NCI-H446 treated with DMSO at 0.1 percent for 48 hours (cell line): Measurements from ENCODE around the gene CACNA2D1.
"Not testable (repeated sequence)": the region's sequence is repeated elsewhere in the genome, so short reads cannot be mapped to it uniquely, and the experiment has no call there.

Source experiments
- DNase-seq: peaks from one replicate; lab custom pipeline; 2025; lab: John Stamatoyannopoulos, UW

CACNA2D1 gene

DNA sequence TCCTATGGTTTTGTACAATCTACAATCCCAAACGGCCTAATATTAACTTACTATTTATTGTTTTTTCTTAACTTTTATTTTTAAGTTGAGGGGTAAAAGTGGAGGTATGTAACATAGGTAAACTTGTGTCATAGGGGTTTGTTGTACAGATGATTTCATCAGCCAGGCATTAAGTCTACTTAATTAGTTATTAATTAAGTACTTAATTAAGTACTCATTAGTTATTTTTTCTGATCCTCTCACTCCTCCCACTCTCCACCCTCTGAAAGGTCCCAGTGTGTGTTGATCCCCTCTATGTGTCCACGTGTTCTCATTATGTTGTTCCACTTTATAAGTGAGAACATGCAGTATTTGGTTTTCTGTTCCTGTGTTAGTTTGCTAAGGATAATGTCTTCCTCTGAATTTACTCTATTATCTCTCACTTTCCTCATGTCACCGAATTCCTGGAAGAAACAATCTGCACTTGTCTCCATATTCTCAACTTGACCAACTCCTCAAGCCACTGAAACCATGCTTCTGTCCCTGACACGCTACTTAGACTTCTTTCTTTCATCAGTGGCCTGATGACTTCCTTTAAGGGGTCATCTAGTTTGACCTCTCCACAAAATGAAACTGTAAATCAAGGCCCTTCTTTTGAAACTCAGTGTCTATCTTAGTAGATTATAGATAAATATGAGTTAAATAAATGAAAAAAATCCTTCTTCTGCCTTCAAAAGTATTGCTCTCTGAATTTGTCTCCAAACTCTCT is 9.1 kb downstream of the CACNA2D1 start:
- DNase-seq, result no peak

DNA sequence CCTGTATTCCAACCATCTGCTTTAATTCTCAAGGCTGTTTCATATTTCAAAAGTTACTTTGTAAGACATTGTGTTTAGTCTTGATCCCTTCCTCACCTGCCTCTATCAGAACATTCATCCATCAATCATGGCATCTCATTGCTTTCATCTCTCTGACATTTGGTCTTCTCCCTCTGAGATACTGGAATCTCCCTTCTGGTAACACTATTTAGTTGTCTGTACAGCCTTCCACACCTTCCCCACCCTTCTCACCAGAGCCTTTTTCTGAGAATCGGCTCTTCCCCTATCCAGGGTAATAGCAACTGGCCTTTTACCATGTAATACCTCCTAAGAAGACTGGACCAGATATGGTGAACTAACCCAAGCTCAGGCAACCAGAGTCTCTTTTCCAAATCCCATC is 10.1 kb downstream of the CACNA2D1 start:
- DNase-seq, result no peak

DNA sequence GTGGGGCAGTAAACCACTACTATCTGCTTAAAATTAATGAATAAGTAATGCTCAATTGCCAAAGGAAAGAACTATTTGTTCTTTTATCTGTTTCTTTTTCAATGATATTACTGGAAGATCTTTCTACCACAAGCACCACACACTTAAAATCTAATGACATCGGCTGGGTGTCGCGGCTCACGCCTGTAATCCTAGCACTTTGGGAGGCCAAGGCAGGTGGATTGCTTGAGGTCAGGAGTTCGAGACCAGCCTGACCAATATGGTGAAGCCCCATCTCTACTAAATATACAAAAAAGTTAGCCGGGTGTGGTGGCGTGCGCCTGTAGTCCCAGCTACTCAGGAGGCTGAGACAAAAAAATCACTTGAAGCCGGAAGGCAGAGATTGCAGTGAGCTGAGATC is 10.8 kb downstream of the CACNA2D1 start:
- DNase-seq, result not testable (repeated sequence)

DNA sequence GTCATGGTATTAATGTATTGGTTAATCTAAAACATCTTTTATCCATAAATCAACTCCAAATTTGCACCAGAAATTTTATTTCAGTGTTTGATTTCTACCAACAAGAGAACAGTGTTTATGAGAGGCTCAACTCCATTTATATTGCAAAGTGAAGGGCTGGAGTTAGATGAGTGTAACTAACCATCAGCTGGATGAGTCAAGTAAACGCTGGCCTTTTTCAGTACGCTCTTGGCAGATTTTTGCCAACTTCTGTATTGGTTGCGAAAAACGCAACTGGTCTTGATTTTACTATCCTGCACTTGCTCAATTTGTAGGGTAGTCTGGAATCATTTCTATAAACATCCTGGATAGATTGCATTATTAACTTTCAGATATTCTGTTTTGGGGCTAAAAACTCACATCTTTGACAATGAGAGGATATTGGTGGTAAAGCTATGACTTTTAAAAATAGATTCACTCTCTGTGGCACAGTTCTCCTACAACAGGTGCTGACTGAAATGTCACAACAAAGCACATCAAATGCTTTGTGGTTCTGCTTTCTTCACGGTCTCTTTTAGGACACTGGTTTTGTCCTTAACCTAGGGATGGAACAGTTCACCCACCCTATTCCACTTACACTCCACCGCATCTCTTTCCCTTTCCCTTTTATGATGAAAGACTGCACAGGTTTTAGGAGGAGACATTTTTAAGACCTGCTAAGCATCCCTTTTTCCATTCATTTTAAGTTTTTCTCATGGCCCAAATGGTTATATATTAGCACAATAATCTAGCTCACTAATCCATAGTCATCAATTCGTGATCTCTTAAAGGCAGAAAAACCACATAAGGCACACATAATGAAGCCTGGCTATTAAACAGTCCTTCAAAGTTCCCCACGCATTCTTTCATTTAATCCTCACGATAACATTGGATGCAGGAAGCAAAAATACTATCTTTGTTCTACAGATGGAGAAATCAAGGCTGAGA is 12.8 kb downstream of the CACNA2D1 start:
- no peak for DNase-seq

DNA sequence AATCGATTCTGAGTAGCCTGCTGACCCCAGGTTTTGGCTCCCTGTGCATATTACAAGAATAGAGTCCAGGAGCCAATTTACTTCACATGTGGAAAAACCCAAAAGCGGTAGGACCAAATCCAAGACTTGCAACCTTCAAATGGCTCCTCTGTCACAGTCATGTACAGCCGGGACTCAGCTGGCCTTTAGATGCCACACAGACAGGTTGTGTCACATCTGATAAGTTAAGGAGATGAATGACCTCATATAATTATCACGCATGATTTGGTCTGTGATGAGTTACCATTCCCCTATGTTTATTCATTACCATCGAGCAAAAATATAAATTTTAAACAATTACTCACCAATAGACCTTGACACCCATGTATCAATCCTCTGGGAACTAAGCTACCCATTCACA is 14.2 kb downstream of the CACNA2D1 start:
- DNase-seq, result no peak

DNA sequence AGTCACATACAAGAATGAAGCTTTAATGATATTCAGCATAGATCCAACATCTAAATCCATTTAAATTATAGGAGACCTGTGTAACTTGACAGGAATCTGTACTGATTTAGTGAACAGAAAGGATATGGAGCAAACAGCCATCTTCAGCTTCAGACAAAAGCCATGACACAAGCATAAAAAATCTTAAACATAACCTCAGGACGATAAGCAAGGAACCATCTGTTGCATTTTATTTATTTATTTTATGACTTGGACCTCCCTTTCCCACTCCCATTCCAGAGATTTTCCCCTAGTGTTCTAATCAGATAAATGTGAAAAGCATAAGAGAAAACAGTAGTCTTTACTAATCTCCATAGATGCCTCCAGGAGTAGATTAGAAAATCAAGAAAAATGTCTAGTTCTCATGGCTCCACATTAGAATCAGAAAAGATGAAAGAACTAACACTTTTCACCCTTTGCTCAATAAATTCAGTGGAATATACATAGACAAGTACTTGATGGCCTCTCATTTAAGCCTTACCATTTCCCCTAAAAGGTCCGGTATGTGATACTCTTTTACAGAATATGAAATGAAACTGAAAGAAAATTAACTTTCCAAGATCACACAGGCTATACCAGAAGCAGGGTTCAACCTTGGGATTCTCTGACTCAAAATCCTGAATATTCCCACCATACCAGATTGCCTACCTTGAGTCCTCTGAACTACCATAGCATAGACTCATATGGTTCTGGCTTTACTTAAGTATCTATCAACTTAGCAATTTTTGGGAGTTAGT is 15.2 kb downstream of the CACNA2D1 start:
- DNase-seq, result no peak

DNA sequence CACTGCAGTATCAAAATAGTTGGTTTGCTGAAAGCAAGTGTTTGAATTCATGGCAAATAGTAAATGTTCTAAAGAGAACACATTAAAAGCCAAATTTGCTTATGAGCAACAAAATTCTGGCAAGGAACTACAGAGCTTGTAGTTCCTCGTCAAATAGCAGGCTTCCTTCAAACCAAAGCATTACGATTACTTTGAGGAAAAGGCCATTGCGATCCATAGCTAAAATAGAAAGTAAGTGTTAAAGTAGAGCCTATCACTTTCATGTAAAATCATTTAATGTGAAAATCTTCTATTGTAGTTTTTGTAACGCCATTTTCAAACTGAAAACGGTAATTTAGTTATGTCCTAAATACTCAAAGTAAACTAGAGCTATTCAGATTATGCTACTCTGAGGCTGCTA is 20.1 kb downstream of the CACNA2D1 start:
- no peak for DNase-seq

DNA sequence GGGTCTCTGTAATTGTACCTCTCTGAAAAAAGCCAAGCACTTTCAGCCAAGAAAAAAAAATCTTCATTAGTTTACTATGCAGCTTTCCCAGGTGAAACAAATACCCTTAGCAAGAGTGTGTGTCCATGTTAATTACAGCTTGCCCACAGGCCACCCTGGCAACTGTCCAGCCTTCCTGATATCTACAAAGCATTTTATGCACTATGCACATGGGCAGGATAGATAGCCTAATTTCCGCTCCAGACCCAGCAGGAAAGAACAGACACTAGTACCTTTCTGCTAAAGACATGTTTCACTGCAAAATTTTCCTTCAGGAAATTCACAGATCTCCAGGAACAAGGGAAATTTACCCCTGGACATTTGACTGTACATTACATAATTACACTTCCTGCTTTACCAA is 24.4 kb downstream of the CACNA2D1 start:
- DNase-seq, result no peak

DNA sequence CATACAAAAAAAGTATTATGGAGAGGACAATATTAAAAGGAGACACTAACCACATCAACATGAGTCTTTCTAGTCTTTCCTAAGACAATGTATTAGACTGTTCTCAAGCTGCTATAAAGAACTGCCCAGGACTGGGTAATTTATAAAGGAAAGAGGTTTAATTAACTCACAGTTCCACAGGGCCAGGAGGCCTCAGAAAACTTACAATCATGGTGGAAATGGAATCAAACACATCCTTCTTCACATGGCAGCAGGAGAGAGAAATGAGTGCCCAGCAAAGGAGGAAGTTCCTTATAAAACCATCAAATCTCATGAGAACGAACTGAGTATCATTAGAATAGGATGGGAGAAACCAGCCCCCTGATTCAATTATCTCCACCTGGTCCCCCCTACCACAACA is 25.7 kb downstream of the CACNA2D1 start:
- no peak for DNase-seq

DNA sequence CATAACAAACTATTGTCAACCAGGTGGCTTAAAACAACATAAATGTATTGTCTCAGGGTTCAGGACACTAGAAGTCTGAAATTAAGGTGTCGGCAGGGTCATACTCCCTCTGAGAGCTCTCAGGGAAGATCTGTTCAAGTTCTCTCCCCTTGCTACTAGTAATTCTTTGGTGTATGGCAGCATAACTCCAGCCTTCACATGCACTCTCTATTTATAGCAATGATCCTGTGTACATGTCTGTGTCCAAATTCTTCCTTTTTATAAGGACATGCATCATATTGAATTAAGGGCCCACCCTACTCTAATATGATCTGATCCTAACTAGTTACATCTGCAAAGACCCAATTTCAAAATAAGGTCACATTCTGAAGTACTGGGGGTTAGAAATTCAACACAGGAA is 27.2 kb downstream of the CACNA2D1 start:
- DNase-seq, result no peak

DNA sequence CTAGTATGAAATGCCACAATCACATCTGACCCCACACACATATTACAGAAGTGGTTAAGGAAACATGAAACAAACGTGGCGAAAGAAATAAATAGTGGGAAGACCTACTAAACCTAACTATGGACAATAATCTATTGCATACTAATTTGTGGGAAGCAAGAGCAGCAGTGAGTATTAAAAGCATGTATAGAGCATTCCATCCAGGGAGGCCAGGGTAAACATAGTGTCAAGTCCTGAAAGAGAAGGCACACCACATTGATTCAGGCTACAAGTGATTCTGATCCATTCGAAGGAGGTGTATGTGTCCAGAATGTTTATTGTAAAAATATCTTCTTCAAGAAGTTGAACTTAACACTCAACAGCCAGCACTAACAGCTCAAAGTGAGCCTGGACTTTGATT is 29.2 kb downstream of the CACNA2D1 start:
- no peak for DNase-seq

DNA sequence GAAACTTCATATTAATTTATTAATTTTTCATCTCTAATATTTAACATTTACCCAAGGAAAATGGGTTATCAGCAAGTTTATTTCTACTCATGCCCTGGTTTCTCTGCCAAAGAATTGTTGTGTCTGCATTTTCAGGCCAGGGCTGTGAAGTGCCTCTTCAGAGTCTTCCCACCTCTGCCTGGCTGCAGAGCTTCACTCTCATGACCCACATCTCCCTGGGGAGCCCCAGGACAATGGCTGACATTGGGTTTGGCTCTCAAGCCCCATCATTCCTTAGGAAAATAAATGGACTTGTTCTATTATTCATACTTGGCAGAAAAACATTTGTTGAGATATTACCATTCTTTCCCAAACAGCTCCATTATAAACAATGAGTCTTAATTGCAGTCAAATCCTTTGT is 30.3 kb downstream of the CACNA2D1 start:
- no peak for DNase-seq

DNA sequence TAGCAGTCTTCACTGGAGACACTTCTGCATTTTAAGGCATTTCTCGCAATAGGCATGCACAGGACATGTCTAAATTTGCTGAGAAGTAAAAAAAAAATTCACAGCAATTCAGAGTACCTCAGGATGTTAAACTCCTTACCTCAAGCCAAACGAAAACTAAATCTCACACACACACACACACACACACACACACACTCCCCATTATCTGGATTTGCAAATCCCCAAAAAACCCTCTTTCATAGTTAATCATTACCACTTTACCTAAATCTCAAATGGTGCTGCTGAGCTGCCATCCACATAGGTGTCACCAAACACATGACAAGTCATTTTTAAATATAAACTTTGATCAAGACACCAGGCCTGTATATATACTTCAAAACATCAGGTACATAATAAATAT is 31.8 kb downstream of the CACNA2D1 start:
- no peak for DNase-seq

DNA sequence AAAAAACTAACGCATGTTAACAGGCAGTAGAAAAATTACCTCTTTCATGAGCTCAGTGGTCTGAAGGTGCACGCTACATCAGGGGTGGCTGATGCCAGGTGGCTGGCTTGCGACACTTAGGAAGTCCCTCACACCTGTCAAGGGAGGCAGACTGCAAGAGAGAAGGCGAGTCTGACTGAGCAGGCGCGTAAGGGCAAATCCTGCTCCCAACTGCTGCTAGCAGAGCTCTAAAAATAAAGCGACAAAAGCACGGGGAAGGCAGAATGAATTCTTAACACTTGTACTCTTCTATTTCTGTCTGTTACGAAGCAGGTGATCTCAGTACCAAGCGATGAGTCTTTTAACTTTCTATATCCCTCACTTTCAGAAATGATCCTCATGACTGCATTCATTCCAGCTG is 33.1 kb downstream of the CACNA2D1 start:
- DNase-seq, result no peak

DNA sequence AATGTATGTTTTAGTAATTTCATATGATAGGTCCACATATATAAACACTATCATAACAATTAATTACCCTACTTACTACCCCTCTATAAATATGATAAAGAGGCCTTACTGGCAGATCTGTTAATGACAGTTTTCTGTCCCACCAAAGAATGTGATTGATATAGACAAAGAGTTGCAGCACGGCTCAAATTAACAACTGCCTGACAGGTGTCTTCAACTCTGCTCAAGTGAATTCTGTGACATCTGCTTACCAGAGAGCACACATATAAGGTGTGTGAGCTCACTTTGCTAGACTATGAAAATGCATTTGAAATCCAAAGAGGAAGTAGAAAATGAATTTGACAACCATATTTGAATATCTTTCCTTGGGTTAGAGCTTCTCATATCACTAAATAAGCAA is 36.6 kb downstream of the CACNA2D1 start:
- DNase-seq, result no peak

DNA sequence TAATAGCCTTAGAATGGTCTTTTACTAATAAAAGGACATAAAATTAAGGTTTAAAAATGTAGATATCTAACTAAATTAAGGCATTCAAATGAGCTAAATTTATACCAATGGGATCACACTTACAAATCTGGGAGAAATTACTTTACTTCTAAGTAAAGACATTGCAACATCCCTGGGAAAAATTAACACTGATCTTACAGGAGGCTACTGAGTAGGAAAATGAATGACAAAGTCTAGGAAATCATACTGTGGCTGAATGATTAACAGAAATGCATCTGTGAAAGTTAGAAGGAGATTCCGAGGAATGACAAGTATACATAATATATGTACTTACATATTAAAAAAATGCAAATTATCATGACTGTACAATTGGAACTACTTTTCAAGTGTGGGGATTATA is 38.3 kb downstream of the CACNA2D1 start:
- no peak for DNase-seq

DNA sequence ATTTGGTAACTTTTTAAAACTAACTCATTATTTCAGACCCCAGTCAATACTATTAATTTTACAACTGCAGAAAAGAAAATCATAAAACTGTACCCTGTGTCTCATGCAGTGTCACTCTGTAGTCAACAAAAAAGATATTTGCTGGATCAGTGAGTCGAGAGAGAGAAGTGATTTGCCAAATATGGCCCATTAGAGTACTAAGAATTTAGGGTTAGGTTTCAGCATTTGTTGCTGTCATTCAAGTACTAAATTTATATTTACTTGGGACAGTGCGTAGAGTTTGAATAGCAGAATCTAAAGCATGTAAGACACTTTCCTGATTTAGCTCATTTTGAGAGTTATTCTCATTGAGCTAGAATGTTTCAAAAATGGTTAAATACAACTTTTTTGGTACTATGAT is 38.9 kb downstream of the CACNA2D1 start:
- no peak for DNase-seq

DNA sequence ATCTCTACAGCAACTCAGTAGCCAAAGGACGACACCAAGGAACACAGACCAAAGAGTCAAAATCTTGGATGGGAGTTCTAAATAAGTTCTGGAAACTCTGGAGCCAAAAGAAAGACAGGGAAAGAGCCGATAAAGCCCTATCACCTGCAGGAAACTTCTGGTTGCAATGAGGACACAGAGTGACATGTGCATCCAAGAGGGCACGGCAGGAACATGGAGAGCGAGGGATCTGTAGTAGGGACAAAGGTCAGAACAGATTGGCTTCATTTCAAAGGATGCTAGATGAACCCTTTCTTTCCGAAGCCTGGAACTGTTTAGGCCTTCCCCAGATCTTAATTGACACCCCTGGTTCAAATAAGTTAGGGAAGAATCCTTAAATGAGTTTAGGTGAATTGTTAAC is 39.5 kb downstream of the CACNA2D1 start:
- no peak for DNase-seq

DNA sequence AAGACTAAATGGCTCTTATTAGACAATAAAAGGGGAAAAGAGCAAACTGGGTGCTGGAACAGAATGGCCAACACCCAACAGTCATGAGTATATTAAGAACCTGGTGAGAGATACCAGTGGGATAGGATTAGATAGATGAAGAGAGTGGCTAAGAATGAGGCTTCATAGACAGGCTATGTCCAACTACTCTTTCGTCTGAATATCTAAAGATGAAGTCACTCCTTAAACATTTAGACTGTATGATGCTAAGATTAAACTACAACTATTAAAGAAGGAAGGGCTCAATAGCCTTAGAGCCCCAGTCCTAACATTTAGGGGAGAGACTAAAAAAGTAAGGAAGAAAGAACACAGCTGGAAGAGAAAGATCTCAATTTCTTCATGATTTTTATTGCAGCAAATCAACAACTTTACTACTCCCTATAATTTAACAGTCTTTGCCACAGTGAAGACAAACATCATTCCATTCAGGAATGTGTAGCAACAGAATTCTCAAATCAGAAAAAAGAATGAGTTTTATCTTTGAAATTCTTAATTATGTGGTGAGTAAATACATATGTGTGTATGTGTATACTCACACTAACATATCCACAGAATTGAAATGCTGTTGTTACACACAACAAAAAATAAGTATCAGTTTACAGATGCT is 45.6 kb downstream of the CACNA2D1 start:
- DNase-seq, result no peak

DNA sequence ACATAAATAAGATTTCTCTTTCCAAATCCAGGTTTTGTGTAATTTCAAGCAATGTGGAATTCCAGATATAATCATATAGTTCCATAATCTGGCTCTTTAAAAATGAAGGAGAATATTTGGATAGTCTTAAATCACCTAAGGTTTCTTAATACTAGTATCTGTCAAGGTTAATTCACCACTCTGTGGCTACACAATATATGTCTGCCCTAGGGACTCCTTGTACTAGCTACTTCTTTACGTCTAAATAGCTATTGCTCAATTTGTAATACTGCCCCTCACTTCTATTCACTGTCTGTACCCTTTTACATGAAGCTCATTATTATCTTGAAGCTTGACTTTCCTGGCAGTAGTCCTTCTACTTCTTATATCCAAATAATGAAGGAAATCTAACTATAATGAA is 47.2 kb downstream of the CACNA2D1 start:
- no peak for DNase-seq

DNA sequence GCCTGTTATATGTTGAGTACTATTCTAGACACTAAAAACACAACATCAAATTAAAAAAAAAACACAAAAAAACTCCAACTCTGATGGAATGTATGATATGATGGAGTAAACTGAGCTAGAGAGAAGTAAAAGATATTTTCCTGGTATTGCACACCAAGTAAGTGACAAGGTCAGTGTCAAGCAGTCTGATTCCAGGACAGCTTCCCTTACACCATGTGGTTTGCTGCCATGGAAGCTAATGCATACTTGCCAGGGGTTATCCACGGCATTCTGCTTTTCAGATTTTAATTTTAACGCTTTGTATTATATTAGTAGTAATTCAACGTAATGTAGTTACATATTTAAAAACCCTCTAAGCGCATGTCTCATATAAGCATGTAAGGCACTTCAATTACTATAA is 48.4 kb downstream of the CACNA2D1 start:
- no peak for DNase-seq

DNA sequence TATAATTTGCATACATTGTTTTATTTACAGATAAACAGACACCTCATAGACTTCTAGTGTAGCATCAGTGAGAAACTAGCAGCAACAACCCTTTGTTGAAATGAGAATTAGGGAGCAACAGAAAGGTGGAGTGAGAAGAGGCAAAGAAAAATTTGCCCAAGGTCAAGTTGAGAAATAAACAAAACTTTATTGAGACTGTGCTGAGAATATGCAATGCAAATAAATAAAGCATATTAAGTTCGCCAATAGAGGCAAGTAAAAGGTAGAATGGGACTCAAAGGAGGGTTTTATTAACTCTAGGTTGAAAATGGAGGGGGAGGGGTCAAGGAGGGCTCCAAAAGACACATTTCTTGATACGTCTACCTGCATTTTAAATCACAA is 49.7 kb downstream of the CACNA2D1 start:
- no peak for DNase-seq
